GM19452 (cell line): ENCODE measurements around the gene ZP2.
"Not testable (repeated sequence)": the region's sequence is repeated elsewhere in the genome, so short reads cannot be mapped to it uniquely, and the experiment has no call there.

Source experiments
- ATAC-seq: cut with Tn5 transposase; IDR thresholded peaks from one replicate; pipeline ENCODE4 v1.9.1; 2021; ENCODE audit not compliant: unreplicated experiment

Gene ZP2

GRCh38 chr16:21153124-21153729 is 58.1 kb downstream of the ZP2 start:
- not testable (repeated sequence) for ATAC-seq

- ATAC-seq: not testable (repeated sequence)
These were observed 59.0 kb downstream of the ZP2 start for GRCh38 chr16:21152160-21153030.

DNA sequence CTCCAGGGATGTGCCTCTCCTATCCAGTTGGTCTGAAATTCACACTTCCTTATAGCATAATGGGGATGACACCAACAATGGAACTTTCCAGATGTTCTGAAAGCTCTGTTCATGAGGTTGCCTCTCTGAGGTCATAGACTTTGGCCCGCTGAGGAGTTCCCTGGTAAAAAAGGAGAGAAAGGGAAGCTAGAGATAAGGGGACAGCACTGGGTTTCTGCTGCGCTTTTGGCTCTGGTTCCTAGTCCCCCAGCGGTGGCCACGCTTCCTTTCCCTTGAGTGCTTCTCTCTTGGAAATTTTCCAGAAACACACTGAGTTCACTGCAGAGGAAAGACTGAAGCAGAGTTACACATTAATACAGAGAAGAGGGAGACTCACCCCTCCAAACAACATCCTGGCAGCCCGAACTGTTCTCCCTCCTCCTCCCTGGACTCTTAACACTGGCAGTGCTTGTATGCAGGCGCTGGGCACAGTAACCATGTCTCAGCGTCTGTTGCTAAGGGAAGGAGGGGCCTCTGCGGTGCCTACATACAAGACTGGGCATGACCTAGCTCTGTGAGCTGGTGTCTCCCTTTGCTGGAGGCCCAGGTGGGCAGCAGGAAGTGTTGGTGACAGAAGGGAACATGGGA is 60.9 kb downstream of the ZP2 start, which contains the start of gene DNAH3:
TSS of gene DNAH3 (minus strand) at position 472 of the 627 bp plus-strand sequence. CDS start 527 bp downstream, outside the sequence.
- ATAC-seq: no peak
